ENCODE measurements around the gene CRKL.

Gene CRKL

DNA sequence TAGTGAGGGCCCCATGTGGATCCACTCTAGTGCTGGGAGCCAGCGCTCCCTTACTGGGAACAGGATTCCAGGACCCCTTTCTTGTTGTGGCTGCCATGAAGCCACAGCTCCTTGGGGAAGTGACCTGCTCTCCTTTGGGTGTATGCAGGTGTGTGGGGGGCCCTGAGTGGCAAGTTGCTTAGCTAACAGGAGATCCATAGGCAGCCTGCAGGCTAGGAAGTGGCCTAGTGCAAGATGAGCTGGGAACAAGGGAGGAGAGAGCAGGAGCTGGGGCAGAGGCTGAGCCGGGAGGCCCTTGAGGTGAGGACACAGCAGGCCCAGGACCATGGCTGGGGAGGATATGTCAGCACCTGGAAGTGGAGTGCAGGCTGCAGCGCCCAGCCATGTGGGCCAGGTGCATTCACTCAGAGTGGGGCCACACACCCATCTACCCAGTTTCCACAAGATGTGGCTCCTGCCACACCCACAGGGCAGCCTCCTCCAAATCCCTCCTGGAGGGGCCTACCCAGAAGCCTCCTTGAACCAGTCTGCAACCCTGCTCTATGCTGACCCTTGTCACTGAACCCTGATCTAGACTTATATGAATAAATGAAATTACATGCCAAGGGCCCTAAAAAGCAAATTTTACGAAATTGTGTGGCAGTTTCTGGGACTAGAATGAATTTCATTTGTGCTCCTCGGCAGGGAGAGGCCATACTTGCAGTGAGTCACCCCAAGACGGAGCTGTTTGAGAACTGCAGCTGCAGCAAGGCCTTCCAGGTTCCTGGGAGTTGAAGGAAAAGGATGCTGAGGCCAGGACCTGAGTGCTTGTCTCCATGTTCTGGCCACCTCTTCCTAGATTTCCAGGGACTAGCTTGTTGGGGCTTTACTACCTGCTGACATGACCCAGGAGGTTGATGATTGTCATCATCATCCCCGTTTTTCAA is 81.5 kb downstream of the CRKL start:
- DNase-seq = no peak

DNA sequence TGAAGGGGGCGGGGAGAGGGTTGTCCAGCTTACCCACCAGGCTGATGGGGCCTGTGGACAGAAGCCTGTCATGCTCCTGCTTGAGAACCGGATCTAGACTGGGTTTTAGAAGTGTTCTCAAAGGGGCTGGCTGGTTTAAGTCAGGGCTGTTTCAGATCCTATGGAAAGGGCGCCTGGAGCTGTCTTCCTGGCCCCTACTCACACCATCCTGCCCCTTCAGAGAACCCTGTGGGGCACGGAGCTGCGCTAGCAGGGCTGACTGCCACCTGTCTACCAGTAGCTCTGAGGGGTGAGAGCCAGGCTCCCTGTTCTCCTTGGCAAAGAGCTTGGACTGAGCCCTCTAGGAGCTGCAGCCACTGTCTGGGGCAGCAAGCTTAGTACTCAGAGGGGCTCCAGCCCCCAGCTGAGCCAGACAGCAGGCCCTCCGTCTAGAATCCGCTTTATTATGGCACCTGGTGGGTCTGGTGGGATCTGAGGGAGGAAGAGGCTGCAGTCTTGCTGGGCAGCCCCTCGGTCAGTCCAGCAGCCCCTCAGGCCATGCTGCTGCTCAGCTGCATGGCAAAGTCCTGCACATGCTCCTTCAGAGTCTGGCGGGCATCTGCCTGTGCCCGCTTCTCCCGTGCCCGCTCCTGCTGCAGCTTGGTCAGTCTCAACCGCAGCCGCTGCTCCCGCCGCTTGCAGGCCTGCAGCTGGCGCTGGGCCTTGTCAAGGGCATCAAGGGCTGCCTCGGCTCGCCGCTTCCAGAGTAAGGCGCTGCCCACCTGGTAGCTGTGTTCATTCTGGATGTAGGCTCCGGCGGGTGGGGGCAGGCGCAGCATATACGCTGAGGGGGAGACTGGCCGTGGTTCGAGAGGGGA is 82.4 kb downstream of the CRKL start:
- DNase-seq = no peak

DNA sequence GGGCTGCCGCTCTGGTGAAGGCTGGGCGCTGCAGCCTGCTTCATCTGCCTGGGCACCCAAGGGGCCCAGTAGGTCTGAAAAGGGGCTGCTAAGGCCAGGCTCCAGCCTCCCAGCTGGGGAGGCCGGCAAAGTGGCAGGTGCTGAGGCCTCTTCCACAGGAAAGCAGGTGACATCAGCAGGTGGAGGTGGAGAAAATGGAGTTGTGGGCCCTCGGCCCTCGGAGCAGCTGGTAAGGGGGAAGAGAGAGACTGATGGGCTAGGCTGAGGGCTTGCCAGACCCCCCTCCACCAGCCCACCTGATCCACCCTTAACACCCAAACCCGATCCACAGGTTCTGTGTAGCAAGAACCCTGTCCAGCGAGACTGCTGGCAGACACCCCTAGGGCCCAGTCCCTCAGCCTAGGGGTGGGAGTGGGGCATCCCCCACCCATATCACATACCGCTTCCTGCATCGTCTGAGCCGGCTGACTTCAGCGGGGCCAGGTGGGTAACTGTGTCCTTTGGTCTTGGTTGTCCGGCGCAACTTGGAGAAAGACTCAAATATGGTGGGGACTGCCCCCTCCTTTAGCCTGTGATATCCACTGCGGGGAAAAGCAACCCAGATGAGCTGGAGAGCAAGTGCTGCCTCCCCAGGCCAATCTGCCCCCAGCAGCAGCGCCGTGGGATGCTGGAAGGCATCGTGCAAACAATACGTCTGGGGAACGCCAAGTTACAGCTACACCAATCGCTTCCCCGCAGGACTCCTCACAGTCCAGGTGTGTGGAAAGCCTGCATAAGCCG is 83.2 kb downstream of the CRKL start:
- DNase-seq = no peak

DNA sequence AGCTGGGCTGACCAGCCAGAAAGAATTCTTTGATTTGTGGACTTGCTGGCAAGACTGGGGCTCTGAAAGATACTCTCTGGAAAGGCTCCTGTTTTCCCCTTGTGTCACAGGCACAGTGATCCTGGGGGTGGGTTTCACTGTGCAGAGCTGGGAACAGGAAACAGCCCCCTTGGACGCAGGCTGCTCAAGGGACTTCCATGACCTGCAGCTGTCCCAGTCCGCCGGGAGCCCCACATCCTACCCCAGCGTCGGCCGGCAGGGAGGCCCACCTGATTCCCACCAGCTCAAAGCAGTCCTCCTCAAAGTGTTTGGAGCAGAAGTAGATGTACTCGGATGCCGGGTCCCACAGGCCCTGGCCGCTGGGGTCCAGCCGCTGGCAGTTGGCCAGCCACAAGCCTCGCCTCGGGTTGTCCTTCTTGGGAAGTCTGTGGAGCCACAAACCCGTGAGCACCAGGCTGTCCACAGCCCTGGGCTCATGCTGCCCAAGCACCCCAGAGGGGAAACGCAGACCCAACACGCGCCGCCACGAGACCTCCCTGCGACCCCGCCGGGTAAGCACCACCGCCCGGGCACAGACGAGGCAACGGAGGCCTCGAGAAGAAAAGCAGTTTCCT is 83.9 kb downstream of the CRKL start:
- no peak for DNase-seq

DNA sequence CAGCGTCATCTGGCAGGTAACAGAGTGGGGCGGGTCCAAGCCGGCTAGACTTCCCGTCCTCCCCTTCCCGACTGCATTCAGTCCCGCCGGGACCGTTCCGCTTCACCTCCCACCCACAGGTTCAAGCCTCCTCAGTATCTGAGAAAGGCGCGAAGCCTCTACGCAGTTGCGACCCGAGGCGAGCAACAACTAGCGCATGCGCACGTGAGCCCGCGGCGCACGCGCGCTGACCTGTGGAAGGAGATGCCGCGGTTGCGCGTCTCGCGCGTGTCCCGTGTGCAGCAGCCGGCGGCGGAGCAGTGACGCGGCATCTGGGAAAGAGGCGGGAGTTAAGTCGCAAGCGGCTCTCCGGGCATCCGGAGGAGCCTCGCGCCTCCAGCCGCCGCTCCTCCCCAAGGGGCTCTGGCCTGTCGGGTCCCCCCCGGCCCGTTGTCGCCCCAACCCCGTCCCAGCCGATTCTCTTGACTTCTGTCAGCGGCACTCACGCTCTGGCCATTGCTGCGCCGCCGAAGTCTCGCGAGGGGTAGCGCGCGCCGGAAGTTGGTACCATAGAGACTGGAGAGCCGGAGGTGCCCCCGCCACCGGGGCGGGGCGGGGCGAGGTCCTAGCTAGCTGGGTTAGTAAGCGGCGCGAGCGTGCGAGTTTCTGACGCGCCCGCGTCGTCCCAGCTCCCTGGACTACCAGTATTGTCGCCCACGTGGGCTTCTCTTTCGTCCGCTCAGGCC is 84.6 kb downstream of the CRKL start, which contains the start of gene THAP7:
Gene THAP7 (minus strand): TSS at position 518 of the 725 bp plus-strand sequence. CDS start 207 bp downstream, at position 311.
- peak; percentile 85 to 93 for DNase-seq

Measured in NCI-H526 (cell line).